LNCAP (cell line): ENCODE results near the gene HPCAL1.

Source experiments
- CTCF ChIP-seq: fragments of 450-650 bp; IDR thresholded peaks from 2 replicates; pipeline ENCODE4 v1.5.1; 2017; ENCODE audit warnings: mild to moderate bottlenecking

HPCAL1 gene

GRCh38 chr2:10407432-10407831, 104.7 kb downstream of the HPCAL1 start:
- TF ChIP-seq CTCF, result no peak

DNA sequence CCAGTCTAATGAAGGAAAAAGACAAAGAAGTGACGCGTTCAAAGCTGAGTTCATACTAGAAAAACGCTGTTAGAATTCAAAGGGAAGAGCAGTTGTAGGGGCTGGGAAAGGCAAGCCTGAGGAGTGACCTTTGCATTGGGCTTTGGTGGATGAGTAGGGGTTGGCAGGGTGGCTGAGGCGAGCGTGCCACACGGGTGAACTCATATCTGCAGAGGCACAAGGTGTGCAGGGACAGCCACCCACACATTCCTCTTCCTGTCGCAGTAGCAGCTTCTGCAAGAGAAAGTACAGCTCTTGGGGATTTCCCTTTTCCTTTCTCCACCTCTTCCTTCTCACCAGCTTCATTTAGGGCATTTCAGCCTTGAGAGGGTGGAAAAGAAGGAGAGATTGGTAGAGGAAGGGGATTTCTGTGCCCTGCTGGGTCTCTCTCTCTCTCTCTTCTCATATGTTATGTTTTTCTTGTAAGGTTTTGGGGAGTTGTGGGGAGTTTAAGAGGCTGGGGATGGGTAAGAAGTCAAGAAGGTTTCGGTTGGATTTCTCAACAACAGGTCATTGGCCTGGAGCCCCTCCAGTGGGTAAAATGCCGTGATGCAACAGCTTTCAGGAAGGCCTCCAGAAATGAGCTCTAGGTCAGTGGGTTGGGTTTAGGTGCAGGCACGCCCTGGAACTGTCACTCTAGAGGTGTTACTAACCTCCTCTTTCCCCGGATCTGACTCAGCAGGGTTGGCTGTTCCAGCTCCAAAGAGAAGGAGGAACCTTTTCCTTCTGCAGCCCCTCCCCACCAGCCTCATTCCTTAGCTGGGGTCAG, 105.3 kb downstream of the HPCAL1 start:
- TF ChIP-seq CTCF, result no peak

- TF ChIP-seq CTCF, result peak; percentile 87
Measured at GRCh38 chr2:10408649-10409579, 106.2 kb downstream of the HPCAL1 start.

GRCh38 chr2:10410001-10410822, 107.5 kb downstream of the HPCAL1 start:
- TF ChIP-seq CTCF, result no peak

DNA sequence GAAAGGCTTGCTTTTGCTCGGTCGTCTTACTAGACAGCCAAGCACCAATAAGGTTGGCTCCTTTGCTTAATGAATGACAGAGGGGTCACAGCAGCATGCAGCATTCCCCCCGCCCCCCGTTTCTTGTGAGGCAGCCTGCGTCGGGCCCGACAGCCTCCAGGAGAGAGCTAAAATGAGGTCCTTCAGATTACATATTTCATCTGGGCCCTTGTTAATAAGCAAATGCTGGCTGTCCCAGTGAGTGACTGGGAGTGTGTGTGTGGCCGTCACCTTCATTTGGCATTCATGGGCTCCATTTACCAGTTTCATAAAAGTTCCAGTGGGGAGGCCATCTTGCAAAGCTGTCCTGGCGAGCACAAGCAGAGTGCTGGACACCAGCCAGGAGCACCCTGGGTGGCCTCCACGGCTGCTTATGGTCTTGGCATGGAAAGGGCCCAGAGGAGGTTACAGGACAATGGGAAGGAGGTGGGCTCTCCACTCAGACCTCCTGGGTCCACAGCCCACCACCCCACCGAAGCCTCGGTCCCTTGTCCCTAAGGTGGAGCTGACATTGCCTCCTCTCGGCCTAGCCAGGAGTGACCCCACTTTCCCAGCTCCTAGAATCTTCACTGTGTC, 108.2 kb downstream of the HPCAL1 start:
- TF ChIP-seq CTCF, result no peak

- no peak for TF ChIP-seq CTCF
Measured at GRCh38 chr2:10411557-10411956, 108.9 kb downstream of the HPCAL1 start.

DNA sequence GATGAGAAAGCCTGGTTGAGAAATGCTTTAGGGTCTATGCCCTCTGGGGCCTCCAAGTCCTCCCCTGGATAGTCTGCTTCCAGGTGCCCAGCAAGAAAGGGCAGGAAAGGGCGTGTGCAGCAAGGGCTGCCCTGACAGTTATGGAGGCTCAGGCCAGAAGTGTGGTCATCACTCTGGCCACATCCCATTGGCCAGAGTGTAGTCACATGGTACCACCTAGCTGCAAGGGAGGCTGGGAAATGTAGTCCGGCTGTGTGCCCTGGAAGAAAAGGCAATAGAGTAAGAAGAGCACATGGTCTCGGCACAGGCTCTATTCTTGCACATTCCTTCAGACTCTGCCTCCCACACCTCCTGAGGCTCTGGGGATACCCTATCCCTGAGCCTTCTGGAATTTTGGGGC, 109.7 kb downstream of the HPCAL1 start:
- TF ChIP-seq CTCF, result no peak
